IPS-18a (cell line): ENCODE measurements around the gene CACNA1D.

ENCODE experiments used
- H3K27ac ChIP-seq: one replicate; pipeline ENCODE4 v1.5.1; 2013; ENCODE audit warnings: low read length
- H3K27me3 ChIP-seq: one replicate; pipeline ENCODE4 v1.6.1; 2013; ENCODE audit warnings: mild to moderate bottlenecking, low read length; ENCODE audit not compliant: control insufficient read depth, insufficient read depth
- H3K36me3 ChIP-seq: one replicate; pipeline ENCODE4 v1.6.1; 2013; ENCODE audit warnings: low read depth, low read length; ENCODE audit not compliant: control insufficient read depth
- H3K4me1 ChIP-seq: one replicate; pipeline ENCODE4 v1.6.1; 2013; ENCODE audit warnings: low read depth, low read length; ENCODE audit not compliant: control insufficient read depth
- H3K4me3 ChIP-seq: one replicate; pipeline ENCODE4 v1.5.1; 2013; ENCODE audit warnings: low read length
- H3K9ac ChIP-seq: one replicate; pipeline ENCODE4 v1.6.1; 2013; ENCODE audit warnings: mild to moderate bottlenecking, low read length, moderate library complexity
- H3K9me3 ChIP-seq: one replicate; pipeline ENCODE4 v1.6.1; 2013; ENCODE audit warnings: low read depth, low read length; ENCODE audit not compliant: control insufficient read depth

CACNA1D gene

DNA sequence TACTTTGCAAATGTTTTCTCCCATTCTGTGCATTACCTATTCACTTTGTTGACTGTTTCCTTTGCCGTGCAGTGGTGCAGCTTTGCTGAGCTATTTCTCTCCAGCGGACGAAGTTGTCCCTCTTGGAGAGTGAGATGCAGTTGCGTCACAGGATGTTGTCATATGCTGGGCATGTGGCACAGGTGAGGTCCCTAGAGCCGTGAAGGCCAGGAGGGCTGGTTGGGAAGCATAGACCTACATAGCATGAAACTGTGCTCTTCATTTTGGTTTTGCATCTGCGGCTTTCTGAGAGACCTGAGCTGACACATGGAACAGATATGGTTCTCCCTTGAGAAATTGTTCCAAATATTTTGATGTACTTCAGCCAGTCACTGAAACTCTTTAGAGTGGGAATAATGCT lies 108.5 kb downstream of the CACNA1D start:
- no peak overlapping the region for H3K27ac ChIP-seq
- no peaks in the 10 kb centered on the region for H3K4me1 ChIP-seq
- H3K9me3 ChIP-seq, result peaks cover 5% of the 10 kb centered on the region
- no peak overlapping the region for H3K9ac ChIP-seq
- no peaks in the 10 kb centered on the region for H3K27me3 ChIP-seq
- no peaks in the 10 kb centered on the region for H3K36me3 ChIP-seq
- H3K4me3 ChIP-seq, result no peak overlapping the region

DNA sequence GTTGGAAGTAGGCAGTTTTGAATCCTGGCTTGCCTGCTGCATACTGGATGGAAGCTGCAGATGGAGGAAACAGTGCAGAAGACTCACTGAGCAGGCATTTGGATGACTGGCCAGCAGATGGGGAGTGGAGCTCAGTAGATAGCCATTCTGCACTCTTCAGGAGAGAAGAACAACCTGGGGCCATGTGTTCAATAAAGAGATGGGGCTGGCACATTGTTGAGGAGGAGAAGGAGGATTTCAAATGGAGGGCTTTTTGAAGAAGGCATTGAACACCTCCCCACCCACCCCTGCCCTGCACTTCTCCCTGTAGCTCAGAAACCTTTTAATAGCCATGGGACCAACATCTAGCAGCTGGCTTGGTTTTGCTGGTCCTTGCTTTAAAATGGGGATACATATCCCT lies 109.8 kb downstream of the CACNA1D start:
- H3K4me1 ChIP-seq, result no peaks in the 10 kb centered on the region
- no peaks in the 10 kb centered on the region for H3K27me3 ChIP-seq
- no peaks in the 10 kb centered on the region for H3K36me3 ChIP-seq
- peaks cover 5% of the 10 kb centered on the region for H3K9me3 ChIP-seq
- no peak overlapping the region for H3K27ac ChIP-seq
- H3K4me3 ChIP-seq, result no peak overlapping the region
- no peak overlapping the region for H3K9ac ChIP-seq

DNA sequence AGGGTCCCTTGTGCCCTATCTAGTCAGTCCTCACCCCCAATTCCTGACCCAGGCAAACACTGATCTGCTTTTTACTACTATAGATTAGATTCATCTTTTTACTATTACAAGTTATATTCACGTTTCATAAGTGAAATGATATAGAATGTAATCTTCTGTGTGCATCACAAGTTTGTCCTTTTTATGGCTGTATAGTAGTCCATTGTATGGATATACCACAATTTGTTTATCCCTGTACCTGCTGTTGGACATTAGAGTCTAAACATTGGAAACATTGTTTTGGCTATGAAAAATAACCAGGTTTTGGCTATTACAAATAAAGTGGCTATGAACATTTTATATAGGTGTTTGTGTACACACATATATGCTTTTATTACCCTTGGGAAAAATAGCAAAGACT lies 112.4 kb downstream of the CACNA1D start:
- Histone ChIP-seq H3K4me3 (no peak overlapping the region), H3K27ac (no peak overlapping the region), H3K36me3 (no peaks in the 10 kb centered on the region), H3K9ac (no peak overlapping the region), H3K27me3 (no peaks in the 10 kb centered on the region), H3K4me1 (no peaks in the 10 kb centered on the region), H3K9me3 (peaks cover 5% of the 10 kb centered on the region)

GRCh38 chr3:53612508-53612907 lies 118.1 kb downstream of the CACNA1D start:
- Histone ChIP-seq H3K9me3 (no peaks in the 10 kb centered on the region), H3K27me3 (no peaks in the 10 kb centered on the region), H3K4me3 (no peak overlapping the region), H3K27ac (no peak overlapping the region), H3K4me1 (peaks cover 4% of the 10 kb centered on the region), H3K36me3 (no peaks in the 10 kb centered on the region), H3K9ac (no peak overlapping the region)

GRCh38 chr3:53613125-53613524 lies 118.7 kb downstream of the CACNA1D start:
- no peak overlapping the region for H3K9ac ChIP-seq
- H3K27me3 ChIP-seq, result no peaks in the 10 kb centered on the region
- H3K9me3 ChIP-seq, result no peaks in the 10 kb centered on the region
- H3K4me3 ChIP-seq, result no peak overlapping the region
- H3K4me1 ChIP-seq, result peaks cover 4% of the 10 kb centered on the region
- H3K27ac ChIP-seq, result no peak overlapping the region
- H3K36me3 ChIP-seq, result no peaks in the 10 kb centered on the region

DNA sequence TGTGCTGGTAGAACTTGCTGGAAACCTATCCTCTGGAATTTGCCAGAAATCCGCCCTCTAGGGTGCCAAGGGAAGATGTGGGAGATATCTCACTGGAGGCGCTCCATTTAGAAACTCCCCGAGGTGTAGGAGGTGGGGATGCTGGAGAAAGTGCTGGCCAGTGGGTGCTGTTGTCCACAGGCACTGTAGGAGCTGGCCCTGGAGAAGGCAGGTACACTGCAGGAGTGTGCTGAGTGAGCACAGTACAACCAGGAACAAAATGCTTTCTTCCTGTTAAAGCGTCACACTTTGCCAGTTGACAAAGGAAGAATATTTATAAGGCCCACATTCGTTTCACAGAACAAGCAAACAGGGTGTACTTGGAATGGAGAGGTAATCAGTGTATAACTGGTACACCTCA lies 119.9 kb downstream of the CACNA1D start:
- no peak overlapping the region for H3K4me3 ChIP-seq
- H3K27me3 ChIP-seq, result no peaks in the 10 kb centered on the region
- no peaks in the 10 kb centered on the region for H3K36me3 ChIP-seq
- H3K27ac ChIP-seq, result no peak overlapping the region
- H3K4me1 ChIP-seq, result peaks cover 4% of the 10 kb centered on the region
- no peaks in the 10 kb centered on the region for H3K9me3 ChIP-seq
- H3K9ac ChIP-seq, result no peak overlapping the region

DNA sequence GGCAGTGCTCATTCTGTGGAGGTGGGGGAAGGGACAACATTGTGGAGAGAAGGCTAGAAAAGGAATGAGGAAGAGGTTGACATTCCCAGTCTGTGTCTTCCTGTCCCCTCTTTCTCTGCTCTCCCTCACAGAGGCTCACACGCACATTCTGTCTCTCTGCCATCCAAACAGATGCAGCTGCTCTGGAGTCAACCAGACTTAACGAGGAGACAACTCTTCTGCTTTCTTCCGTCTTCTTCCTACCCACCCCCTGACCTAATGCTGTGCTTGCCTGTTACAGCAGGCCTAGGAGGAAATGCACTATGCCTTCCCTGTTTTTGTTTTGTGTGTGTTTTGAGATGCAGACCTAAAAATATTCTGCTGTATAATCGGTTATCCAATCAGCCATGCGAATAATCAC lies 121.9 kb downstream of the CACNA1D start:
- Histone ChIP-seq H3K9ac (no peak overlapping the region), H3K4me3 (no peak overlapping the region), H3K27me3 (no peaks in the 10 kb centered on the region)

DNA sequence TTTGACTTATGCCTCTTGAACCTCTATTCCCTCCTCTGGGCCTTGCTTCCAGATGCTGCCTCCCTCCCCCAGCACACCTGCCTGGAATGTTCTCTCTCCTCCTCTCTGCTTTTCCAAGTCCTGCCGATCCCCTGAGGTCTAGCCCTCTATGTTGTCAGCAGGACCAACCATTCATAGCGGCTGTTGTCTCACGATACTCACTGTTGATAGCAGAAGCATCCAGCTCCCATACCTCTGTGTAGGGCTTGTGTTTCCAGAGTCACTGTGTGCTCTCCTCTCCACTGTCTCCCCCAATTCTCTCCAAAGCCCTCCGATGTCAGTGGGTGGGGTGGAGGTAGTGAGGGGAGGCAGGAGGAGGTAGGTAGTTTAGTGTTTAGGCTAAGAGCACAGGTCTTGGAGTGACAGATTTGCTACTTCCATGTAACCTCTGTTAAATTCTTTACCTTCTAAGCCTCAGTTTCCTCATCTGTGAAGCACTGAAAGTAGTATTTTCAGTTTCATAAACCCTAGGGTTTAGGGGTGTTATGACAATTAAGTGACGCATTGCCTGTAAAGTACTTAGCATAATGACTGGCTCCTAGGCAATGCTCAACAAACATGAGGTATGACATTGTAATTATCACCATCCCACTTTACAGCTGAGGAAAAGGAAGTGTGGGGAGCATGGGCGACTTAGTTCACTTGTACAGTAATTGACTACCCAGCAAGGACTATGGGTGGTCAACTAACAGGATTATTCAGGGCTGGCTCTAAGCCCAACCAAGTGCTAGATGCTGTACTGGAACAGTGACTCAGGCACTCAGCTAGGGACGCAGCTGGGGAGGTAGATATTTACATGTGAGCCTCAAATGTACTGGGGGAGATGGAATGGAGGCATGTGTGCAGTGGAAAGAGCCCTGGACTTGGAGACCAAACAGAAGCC lies 122.8 kb downstream of the CACNA1D start:
- Histone ChIP-seq H3K36me3 (no peaks in the 10 kb centered on the region), H3K9ac (no peak overlapping the region), H3K4me3 (no peak overlapping the region), H3K27me3 (no peaks in the 10 kb centered on the region), H3K9me3 (no peaks in the 10 kb centered on the region), H3K4me1 (peaks cover 4% of the 10 kb centered on the region), H3K27ac (no peak overlapping the region)

More for the DNA sequence above, 121.9 kb downstream of the CACNA1D start:
- no peak overlapping the region for H3K27ac ChIP-seq
- H3K36me3 ChIP-seq, result no peaks in the 10 kb centered on the region
- H3K4me1 ChIP-seq, result peaks cover 4% of the 10 kb centered on the region
- no peaks in the 10 kb centered on the region for H3K9me3 ChIP-seq

DNA sequence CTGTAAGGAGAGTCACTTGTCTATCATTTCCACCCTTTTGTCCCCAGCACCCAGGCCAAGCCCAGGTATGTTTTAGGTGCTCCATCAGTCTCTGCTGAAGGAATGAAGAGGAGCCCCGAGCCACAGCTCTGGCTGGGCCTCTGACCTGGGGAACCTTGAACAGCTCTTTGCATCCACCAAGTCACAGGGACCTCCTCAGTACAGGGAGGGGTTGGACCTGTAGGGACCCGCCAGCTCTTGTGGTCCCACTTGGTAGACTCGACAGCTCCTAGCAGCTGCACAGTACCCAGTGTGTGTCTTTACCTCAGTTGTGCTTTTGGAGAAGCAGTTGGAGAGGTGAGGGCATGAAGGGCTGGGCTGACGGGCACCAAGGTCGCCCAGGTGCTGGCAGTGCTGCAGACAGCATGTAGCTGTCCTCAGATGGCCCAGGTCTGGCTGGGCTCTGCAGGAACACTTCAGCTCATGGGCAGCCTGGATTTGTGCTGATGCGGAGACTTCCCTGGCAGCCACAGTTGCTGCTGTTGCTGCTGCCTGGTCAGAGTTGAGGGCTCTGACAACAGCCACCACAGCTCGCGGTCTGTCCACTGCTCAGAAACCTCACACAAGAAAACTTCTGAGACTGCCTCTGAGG lies 123.6 kb downstream of the CACNA1D start:
- H3K4me3 ChIP-seq, result no peak overlapping the region
- no peaks in the 10 kb centered on the region for H3K27me3 ChIP-seq
- no peaks in the 10 kb centered on the region for H3K9me3 ChIP-seq
- H3K27ac ChIP-seq, result no peak overlapping the region
- peaks cover 4% of the 10 kb centered on the region for H3K4me1 ChIP-seq
- no peak overlapping the region for H3K9ac ChIP-seq
- H3K36me3 ChIP-seq, result no peaks in the 10 kb centered on the region

GRCh38 chr3:53618524-53618906 lies 124.1 kb downstream of the CACNA1D start:
- H3K36me3 ChIP-seq, result no peaks in the 10 kb centered on the region
- H3K27ac ChIP-seq, result no peak overlapping the region
- no peaks in the 10 kb centered on the region for H3K9me3 ChIP-seq
- H3K27me3 ChIP-seq, result no peaks in the 10 kb centered on the region
- H3K4me1 ChIP-seq, result peaks cover 4% of the 10 kb centered on the region
- H3K4me3 ChIP-seq, result no peak overlapping the region
- H3K9ac ChIP-seq, result no peak overlapping the region

DNA sequence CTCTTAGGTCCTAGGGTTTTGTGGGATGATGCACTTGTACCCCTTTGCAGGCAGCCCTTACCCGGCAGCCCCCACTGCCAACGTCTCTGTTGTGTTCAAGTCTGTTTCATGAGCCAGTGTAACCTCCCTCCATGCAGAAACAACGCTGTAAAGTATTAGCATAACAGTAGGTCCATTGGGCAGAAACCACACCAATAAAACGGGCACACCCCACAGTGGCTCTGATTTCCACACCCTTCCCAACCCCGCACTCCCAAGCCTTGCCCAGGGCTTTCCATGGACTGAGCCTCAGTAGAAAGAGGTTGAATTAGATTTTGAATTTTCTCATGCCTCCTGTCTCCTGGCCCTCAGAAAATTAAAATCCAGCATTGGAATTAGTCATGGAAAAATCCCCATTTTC lies 124.5 kb downstream of the CACNA1D start:
- Histone ChIP-seq H3K9me3 (no peaks in the 10 kb centered on the region), H3K36me3 (no peaks in the 10 kb centered on the region), H3K27me3 (no peaks in the 10 kb centered on the region)

More for the DNA sequence above, 124.5 kb downstream of the CACNA1D start:
- H3K27ac ChIP-seq, result no peak overlapping the region
- no peak overlapping the region for H3K4me3 ChIP-seq
- peaks cover 4% of the 10 kb centered on the region for H3K4me1 ChIP-seq
- H3K9ac ChIP-seq, result no peak overlapping the region
